Measurements from ENCODE around the gene CSH1.
A peak's percentile ranks its signal among the peaks of the same experiment; 100 is the strongest.
"Not testable (repeated sequence)": the region's sequence is repeated elsewhere in the genome, so short reads cannot be mapped to it uniquely, and the experiment has no call there.

The CSH1 gene

DNA sequence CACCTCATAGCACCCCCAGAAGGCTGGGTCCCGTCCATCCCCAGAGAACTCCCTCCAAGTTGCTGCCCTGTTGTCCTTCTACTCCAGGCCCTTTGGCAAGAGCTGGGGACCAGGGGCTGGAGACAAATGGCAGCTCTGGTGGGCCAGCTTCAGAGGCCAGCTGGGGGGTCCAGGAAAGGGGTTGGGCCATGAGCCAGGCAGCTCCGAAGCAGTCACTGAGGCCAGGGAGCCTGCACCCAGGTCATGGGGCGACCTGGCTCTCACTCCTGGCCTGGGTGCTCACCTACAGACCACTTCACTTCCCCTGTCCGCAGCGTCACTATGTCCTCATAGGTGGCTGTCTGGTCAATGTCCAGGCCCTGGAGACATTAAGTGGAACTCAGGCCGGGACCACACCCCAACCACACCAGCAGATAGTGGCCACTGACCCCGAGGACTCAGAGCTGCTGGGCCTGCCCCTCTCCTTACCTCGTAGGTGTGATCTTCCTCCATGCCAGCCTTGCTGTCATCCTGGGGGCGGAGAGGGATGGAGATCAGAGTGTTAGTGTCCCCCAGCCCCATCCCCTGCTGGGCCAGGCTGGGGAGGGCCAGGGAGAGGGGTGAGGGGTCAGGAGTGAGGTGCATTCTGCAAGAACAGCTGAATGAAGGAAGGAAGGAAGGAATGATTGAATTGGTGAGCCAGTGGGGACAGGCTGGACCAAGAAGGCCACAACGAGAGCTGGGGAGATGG is 32.8 kb upstream of the CSH1 start:
- no peak for DNase-seq (ENCODE audit: low read depth in 4 of 4, low spot score in 1 of 4)

DNA sequence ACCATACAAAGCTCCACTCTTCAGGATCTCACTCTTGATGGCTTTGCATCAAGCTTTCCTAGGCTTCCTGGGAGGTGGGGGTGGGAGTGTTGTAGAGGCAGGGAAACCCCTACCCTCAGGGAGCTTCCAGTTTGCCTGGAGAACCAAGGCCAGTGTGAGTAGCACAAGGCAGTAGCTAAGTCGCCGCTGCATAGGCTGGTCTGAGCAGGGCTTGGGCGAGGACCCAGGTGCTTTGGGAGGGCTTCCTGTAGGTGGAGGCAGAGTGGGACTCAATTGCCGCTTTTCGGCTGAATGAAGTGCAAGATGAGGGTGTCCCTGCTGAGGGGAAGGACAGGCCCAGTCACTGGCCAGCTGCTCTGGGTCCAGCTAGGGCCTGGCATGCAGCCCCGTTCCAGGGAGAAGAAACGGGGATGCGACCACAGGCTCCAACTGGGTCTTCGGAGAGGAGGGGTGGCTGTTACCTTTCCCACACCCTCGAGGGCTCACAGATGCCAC is 31.8 kb upstream of the CSH1 start:
- DNase-seq (ENCODE audit: low read depth in 4 of 4, low spot score in 1 of 4), result no peak

DNA sequence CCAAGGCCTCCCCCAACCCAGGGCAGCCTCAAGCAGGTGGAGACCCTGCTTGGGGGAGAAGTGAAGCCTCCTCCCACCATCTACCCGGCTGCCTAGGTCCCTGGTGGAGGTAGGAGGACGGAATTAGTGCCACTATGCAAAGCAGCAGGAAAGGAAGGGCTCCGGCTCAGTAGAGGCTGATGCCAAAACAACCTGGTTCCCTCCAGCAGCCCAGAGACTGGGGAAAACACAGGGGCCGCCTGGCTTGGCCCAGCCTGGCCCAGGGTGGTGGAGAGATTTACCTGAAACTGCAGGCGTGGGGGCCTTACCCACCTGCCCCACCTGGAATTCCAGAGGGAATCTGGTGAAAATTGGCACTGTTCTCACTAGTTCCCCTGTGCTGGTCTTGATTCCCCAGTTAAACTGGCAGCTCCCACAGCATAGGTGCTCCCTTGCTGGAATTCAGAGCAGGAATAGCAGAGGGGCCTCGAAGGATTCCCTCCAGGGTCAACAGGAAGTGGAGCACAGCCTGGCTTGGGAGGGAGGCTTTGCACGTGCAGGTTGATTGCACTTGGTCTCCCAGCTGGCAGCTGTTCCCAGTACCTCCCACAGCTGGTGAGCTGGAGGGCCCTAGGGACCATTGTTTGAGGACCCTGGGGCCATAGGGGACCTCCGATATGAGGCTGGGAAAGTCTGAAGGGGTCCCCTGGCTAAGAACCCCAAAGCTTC is 31.2 kb upstream of the CSH1 start:
- no peak for DNase-seq (ENCODE audit: low read depth in 4 of 4, low spot score in 1 of 4)

DNA sequence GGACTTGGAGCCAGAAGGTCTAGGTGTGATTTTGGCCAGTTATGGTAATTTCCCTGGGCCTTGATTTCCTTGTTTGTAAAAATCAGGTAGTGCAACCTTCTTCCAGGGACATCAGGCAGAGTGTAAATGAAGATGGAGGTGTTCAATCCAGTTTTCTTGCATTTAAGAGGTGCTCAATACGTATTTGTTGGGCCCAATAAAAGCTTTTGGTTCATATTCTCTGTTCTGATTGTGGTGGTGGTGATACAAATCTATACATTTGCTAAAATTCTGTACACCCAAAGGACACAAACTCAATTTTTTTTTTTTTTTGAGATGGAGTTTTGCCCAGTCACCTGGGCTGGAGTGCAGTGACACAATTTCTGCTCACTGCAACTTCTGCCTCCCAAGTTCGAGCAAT is 29.8 kb upstream of the CSH1 start:
- no peak for DNase-seq (ENCODE audit: low read depth in 4 of 4, low spot score in 1 of 4)

DNA sequence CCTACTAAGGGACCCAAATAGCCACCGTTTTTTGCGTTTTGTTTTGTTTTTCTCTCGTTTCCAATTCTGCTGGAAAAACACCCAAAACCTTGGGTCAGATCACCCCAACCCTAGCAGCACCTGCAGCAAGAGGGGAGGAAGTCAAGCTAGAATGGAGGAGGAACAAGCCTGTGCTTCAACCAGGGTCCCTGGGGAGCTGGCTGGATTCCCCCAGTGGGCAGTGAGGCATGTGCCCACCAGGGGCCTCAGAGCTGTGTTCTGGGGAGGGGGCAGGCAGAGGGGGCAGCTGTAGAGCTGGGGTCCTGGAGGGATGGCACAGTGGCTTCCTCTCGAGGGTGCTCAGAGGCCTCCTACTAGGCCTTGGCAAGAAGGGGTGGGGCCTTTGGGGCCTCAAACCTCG is 29.2 kb upstream of the CSH1 start:
- DNase-seq (ENCODE audit: low read depth in 4 of 4, low spot score in 1 of 4), result no peak

DNA sequence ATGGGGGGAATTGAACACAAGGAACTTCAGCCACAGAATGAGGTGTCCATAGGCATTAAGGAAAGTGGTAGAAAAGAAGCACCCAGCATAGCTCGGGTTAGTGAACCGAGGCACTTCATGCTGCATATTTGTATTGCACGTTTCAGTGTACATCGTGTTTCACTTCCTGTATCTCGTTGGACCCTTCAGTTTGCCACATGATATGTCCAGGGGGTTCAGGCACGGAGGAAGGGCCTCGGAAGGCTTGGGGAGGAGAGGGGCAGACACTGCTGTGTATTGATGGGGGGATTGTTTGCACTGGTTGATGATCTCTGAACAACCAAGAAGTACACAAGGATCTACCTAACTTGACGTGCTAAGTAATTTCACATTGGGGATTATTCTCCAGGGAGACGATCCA is 26.0 kb upstream of the CSH1 start:
- not testable (repeated sequence) for DNase-seq (ENCODE audit: low read depth in 4 of 4, low spot score in 1 of 4)

DNA sequence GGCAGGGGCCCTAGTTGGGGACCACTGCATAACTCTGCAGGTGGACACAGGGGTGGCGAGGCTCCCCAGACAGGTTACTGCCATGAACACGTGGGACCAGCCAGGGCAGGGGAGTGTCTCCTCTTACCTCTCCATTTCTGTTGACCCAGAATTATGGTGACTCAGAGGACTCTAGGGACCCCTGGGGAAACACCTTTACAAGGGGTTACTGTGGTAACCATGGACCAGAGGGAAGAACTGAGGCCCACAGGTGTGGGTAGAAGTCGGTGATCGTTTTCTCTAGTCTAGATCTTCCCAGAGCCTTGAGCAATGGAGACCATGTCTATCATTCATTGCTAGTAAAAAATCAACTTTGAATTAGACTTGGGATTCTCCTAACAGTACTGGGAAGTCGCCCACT is 24.4 kb upstream of the CSH1 start:
- not testable (repeated sequence) for DNase-seq (ENCODE audit: low read depth in 4 of 4, low spot score in 1 of 4)

DNA sequence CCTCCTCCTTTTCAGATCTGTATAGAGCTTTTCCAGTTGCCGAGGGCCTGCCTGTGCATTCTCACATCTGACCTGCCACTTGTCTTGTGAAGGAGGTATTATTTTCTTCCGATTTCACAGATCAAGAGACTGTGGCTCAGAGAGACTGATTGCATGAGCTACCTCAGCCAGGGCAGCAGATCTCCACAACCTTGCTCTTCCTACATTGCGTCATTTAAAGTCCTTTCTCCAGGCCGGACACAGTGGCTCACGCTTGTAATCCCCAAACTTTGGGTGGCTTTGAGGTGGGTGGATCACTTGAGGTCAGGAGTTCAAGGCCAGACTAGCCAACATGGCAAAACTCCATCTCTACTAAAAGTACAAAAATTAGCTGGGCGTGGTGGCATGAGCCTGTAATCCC is 23.7 kb upstream of the CSH1 start:
- not testable (repeated sequence) for DNase-seq (ENCODE audit: low read depth in 4 of 4, low spot score in 1 of 4)

DNA sequence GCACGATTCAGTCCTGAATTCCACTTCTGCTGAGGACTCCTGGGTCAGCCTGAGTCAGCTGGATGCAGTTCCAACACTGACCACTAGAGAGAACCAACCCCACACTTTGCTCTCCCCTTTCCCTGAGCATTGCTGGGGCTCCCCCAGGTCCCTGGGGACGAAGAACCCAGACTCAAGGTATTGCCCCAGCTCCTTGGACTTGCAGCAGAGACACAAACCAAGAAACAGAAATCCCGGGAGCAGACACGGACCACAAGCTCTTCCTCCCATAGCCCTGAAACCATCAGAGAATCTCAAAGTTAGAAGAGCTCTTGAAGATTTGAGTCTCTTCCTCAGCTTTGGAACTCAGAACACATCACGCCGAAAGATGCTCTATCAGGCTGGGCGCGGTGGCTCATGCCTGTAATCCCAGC is 22.9 kb upstream of the CSH1 start:
- peak; percentile 53 to 61 (median 56) for DNase-seq (ENCODE audit: low read depth in 4 of 4, low spot score in 1 of 4)

DNA sequence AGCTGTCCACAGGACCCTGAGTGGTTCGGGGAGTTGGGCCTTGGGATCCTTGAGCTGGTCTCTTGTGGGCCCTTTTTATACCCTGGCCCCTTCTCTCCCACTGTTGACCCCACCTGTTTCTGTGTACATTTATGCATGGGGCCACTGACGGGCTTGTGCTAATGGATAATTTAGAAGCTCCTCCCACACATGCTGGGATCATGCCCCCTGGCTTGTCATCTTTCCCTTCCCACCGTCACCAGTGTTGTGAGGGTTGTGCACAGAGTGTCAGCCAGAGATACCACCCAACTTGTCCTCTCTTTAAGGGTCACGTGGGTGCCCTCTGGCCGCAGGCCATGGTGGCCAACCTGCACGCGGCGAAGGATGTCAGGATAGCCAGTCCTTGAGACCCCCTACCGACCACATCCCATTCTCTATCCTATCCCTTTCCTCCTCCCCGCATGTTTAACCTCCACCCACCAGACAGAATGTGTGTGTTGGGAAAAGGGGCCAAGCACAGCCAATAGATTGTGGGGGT is 22.5 kb upstream of the CSH1 start, which contains the start of gene GH1:
Gene GH1 (minus strand): TSS at position 51 of the 517 bp plus-strand sequence. CDS start 63 bp downstream, outside the sequence.
- DNase-seq (ENCODE audit: low read depth in 4 of 4, low spot score in 1 of 4), result not testable (repeated sequence)

DNA sequence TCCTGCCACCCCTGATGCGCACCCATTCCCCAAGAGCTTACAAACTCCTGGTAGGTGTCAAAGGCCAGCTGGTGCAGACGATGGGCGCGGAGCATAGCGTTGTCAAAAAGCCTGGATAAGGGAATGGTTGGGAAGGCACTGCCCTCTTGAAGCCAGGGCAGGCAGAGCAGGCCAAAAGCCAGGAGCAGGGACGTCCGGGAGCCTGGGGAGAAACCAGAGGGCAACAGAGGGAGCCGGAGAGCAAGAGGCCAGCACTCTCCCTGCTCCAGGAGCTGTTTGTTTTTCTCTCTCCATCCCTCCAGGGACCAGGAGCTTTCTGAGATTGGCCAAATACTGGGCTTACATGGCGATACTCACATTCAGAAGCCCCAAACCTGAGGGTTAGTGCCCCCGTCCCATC is 21.9 kb upstream of the CSH1 start:
- DNase-seq (ENCODE audit: low read depth in 4 of 4, low spot score in 1 of 4), result no peak

DNA sequence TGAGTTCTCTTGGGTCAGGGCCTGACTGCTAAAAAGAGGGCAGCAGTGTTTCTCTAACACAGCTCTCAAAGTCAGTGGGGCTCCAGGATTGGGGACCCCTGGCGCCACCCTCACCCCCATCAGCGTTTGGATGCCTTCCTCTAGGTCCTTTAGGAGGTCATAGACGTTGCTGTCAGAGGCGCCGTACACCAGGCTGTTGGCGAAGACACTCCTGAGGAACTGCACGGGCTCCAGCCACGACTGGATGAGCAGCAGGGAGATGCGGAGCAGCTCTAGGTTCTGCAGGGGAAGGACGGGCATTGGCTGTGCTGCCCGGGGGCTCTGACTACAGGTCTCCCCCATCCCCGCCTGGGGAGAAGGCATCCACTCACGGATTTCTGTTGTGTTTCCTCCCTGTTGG is 21.3 kb upstream of the CSH1 start:
- no peak for DNase-seq (ENCODE audit: low read depth in 4 of 4, low spot score in 1 of 4)

DNA sequence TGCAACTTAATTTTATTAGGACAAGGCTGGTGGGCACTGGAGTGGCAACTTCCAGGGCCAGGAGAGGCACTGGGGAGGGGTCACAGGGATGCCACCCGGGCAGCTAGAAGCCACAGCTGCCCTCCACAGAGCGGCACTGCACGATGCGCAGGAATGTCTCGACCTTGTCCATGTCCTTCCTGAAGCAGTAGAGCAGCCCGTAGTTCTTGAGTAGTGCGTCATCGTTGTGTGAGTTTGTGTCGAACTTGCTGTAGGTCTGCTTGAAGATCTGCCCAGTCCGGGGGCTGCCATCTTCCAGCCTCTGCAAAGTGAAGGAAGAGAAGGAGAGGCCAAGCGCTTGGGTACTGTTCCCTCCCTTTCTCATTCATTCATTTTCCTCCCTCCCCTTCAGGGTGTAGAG is 20.8 kb upstream of the CSH1 start:
- DNase-seq (ENCODE audit: low read depth in 4 of 4, low spot score in 1 of 4), result not testable (repeated sequence)

DNA sequence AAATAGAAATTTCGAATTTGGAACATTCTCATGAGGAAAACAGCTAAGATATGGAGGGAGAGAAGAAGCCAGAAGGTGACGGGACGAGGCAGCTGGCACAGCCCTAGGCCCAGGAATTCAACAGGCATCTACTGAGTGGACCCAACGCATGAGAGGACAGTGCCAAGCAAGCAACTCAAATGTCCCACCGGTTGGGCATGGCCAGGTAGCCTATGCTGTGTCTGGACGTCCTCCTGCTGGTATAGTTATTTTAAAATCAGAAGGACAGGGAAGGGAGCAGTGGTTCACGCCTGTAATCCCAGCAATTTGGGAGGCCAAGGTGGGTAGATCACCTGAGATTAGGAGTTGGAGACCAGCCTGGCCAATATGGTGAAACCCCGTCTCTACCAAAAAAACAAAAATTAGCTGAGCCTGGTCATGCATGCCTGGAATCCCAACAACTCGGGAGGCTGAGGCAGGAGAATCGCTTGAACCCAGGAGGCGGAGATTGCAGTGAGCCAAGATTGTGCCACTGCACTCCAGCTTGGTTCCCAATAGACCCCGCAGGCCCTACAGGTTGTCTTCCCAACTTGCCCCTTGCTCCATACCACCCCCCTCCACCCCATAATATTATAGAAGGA is 20.3 kb upstream of the CSH1 start:
- DNase-seq (ENCODE audit: low read depth in 4 of 4, low spot score in 1 of 4), result no peak

DNA sequence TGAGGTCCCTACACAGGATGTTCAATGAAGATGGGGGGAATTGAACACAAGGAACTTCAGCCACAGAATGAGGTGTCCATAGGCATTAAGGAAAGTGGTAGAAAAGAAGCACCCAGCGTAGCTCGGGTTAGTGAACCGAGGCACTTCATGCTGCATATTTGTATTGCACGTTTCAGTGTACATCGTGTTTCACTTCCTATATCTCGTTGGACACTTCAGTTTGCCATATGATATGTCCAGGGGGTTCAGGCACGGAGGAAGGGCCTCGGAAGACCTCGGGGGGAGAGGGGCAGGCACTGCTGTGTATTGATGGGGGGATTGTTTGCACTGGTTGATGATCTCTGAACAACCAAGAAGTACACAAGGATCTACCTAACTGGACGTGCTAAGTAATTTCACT is 19.4 kb upstream of the CSH1 start:
- not testable (repeated sequence) for DNase-seq (ENCODE audit: low read depth in 4 of 4, low spot score in 1 of 4)

DNA sequence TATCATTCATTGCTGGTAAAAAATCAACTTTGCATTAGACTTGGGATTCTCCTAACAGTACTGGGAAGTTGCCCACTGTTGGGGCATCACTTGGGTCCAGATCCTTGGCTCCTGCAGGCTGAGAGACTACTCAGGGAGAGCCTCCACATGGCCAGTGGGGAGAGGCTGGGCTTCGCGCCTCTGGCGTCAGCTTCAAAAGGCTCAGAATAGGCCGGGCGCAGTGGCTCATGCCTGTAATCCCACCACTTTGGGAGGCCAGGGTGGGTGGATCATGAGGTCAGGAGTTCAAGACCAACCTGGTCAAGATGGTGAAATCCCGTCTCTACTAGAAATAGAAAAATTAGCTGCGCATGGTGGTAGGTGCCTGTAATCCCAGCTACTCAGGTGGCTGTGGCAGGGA is 18.1 kb upstream of the CSH1 start:
- no peak for DNase-seq (ENCODE audit: low read depth in 4 of 4, low spot score in 1 of 4)

DNA sequence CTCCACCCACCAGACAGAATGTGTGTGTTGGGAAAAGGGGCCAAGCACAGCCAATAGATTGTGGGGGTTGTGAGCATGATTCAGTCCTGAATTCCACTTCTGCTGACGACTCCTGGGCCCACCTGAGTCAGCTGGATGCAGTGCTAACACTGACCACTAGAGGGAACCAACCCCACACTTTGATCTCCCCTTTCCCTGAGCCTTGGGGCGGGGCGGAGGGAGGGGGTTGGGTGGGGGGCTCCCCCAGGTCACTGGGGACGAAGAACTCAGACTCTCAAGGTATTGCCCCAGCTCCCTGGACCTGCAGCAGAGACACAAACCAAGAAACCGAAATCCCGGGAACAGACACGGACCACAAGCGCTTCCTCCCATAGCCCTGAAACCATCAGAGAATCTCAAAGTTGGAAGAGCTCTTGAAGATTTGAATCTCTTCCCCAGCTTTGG is 15.3 kb upstream of the CSH1 start:
- DNase-seq (ENCODE audit: low read depth in 4 of 4, low spot score in 1 of 4), result peak; percentile 36 to 60 (median 46)

DNA sequence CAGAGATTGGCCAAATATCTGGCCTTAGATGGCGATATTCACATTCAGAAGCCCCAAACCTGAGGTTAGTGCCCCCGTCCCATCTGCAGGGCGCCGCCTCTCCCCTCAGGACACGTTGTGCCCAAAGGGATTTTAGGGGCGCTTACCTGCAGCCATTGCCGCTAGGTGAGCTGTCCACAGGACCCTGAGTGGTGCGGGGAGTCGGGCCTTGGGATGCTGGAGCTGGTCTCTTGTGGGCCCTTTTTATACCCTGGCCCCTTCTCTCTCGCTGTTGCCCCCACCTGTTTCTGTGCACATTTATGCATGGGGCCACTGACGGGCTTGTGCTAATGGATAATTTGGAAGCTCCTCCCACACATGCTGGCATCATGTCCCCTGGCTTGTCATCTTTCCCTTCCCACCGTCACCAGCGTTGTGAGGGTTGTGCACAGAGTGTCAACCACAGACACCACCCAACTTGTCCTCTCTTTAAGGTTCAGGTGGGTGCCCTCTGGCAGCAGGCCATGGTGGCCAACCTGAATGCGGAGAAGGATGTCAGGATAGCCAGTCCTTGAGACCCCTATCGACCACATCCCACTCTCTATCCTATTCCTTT is 14.8 kb upstream of the CSH1 start, which contains the start of gene CSHL1:
Gene CSHL1 (minus strand): TSS at position 218 of the 595 bp plus-strand sequence. CDS start 62 bp downstream, at position 156.
- DNase-seq (ENCODE audit: low read depth in 4 of 4, low spot score in 1 of 4), result no peak

DNA sequence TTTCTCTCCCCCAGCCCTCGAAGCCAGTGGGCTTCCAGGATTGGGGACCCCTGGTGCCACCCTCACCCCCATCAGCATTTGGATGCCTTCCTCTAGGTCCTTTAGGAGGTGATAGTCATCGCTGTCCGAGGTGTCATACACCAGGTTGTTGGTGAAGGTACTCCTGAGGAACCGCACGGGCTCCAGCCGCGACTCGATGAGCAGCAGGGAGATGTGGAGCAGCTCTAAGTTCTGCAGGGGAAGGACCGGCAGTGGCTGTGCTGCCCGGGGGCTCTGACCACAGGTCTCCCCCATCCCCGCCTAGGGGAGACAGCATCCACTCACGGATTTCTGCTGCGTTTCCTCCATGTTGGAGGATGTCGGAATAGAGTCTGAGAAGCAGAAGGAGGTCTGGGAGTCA is 13.7 kb upstream of the CSH1 start:
- no peak for DNase-seq (ENCODE audit: low read depth in 4 of 4, low spot score in 1 of 4)

DNA sequence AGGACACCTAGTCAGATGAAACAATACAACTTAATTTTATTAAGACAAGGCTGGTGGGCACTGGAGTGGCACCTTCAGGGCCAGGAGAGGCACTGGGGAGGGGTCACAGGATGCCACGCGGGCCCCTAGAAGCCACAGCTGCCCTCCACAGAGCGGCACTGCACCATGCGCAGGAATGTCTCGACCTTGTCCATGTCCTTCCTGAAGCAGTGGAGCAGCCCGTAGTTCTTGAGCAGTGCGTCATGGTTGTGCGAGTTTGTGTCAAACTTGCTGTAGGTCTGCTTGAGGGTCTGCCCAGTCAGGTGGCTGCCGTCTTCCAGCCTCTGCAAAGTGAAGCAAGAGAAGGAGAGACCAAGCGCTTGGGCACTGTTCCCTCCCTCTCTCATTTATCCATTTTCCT is 13.2 kb upstream of the CSH1 start:
- not testable (repeated sequence) for DNase-seq (ENCODE audit: low read depth in 4 of 4, low spot score in 1 of 4)

DNA sequence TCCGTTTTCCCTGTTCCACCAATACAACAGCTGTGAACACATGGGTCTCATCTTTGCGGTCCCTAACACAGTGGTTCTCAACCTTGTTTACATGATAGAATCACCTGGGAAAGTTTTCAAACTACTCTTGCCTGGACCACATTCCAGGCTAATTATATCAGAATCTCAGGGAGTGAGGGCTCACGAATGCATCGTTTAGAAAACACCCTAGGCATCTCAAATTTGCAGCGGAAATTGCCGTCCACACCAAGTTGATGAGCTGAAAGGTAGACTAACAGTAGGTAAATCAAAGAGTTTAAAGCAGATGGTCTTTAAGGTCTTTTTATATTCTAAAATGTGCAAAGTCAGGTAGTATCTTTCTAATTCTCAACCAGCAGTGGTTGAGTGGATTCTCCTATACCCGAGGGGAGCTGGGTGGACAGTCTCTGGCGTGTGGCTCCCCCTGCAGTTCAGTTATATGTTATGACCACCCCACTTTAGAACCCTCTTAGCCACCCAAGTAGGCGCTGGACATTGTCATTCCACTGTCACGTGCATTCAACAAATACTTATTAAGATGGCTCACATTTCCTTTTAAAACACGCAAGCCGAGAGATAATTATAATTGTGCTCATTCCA is 10.9 kb upstream of the CSH1 start:
- not testable (repeated sequence) for DNase-seq (ENCODE audit: low read depth in 4 of 4, low spot score in 1 of 4)
